Posterior vena cava (tissue), 2 donors: ENCODE data around the gene CCDC78. TPM values are rescaled to one million over a fixed set of nuclear protein-coding genes. Genes with fewer than 3 reads are reported as not detected.
A peak's percentile ranks its signal among the peaks of the same experiment; 100 is the strongest.
"Not testable (repeated sequence)": the region's sequence is repeated elsewhere in the genome, so short reads cannot be mapped to it uniquely, and the experiment has no call there.

Experiments used
- DNase-seq: peaks from one replicate; pipeline ENCODE4 v3.0.0-alpha.2; 2020; ENCODE audit warnings: low spot score
- intact Hi-C, 2 donors: fragments of 100-400 bp; cut with DNase I; formaldehyde crosslinking; loops; one replicate each; pipeline versions ENCODE4 v1.14.1 to v1.14.2; 2022 to 2023
- total RNA-seq, 2 donors: library from RNA; stranded (reverse); fragmentation: NEBNext Ultra II Directional; extraction: Animal tissue kit (Norgen Biotek cat#: 25700); gene quantifications; one replicate each; pipeline ENCODE4 v1.2.1, GENCODE V29; 2021
- donor health status: DM: yes; HTN: yes; CAD: no.
- donor health status: DM: yes; HTN: yes; CAD: no.

Gene CCDC78
- total RNA-seq, 2 donors from 2014 or later: 0.52 to 1.0 TPM

DNA sequence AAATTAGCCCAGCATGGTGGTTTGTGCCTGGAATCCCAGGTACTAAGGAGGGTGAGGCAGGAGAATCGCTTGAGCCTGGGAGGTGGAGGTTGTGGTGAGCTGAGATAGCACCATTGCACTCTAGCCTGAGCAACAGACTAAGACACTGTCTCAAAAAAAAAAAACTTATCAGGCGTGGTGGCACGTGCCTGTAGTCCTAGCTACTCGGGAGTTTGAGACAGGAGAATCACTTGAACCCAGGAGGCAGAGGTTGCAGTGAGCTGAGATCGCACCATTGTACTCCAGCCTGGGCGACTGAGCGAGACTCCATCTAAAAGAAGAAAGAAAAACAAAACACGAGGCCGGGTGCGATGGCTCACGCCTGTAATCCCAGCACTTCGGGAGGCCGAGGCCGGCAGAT, 16.7 kb upstream of the CCDC78 start:
- intact Hi-C loops, DNase-seq: not testable (repeated sequence)

- intact Hi-C loops: no loop called here
These were observed 15.9 kb upstream of the CCDC78 start for GRCh38 chr16:741986-742629.

DNA sequence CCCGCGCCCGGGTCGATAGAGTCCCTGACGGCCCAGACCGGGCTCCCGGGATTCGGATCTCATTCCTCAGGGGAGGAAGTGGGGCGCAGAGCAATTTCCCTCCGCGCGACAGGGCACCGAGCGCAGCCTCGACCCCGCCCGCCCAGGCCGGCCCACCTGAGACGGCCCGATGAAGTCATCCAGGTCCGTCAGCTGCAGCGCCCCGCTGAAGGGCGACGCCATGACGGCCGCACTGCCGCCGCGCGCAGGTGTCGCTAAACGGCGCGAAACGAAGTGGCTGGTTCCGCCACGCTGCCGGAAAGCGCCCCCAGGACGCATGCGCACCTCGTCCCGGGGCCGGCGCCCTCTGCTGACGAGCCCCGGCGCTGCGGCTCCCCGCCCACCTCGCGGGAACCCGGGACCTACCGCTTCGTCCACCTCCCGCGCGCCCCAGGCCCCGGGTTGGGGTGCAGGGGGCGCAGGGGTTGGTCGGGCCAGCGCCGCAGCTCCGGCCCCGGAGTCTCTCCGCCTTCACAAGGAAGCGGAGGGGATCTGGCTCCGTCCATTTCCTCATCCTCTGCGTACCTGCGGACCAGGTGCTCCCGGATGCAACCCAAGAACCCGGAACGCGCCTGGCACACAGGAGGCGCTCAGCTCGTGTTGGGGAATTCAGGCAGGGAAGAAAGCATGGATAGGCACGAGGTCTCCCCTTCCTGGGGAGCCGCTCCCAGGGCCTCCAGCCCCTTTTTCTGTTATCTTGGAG, 14.7 kb upstream of the CCDC78 start, which contains the start of gene CIAO3:
Gene CIAO3, minus strand, starts transcription at position 234 of the 742 bp plus-strand sequence. Its CDS starts 12 bp downstream, at position 222.
- intact Hi-C loops: no loop called here
- peak; percentile 97 for DNase-seq

More at GRCh38 chr16:741986-742629, 15.9 kb upstream of the CCDC78 start:
- no peak for DNase-seq

- intact Hi-C loops: no loop called here
These were observed 14.2 kb upstream of the CCDC78 start for GRCh38 chr16:740459-740763.

GRCh38 chr16:739560-740458, 13.6 kb upstream of the CCDC78 start:
- intact Hi-C loops: no loop called here
- DNase-seq: no peak

More at GRCh38 chr16:740459-740763, 14.2 kb upstream of the CCDC78 start:
- no peak for DNase-seq

GRCh38 chr16:736936-737481, 10.8 kb upstream of the CCDC78 start:
- intact Hi-C loops: no loop called here
- DNase-seq: no peak

DNA sequence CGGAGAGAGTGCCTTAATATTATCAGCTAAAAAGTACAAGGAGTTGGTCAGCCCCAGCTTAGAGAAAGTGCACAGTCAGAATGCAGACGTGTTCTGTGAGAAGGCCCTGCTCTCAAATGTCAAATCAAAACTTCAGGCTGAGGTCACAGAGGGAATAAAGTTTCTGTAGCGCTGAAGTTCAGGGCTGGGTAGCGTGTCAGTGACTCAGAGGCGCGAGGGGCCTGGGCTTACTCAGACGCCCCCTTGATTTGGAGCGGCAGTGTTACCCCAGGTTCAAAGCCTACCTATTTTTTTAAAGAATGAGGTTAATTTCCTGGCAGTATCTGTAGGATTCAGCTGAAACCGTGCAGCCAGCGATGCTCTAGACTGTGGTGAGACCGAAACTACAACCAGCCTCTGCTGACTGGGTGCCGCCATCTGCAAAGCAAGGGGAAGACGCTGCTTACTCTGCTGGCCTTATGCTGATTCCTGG, 9.8 kb upstream of the CCDC78 start:
- no peak for DNase-seq
- intact Hi-C loops: no loop called here

DNA sequence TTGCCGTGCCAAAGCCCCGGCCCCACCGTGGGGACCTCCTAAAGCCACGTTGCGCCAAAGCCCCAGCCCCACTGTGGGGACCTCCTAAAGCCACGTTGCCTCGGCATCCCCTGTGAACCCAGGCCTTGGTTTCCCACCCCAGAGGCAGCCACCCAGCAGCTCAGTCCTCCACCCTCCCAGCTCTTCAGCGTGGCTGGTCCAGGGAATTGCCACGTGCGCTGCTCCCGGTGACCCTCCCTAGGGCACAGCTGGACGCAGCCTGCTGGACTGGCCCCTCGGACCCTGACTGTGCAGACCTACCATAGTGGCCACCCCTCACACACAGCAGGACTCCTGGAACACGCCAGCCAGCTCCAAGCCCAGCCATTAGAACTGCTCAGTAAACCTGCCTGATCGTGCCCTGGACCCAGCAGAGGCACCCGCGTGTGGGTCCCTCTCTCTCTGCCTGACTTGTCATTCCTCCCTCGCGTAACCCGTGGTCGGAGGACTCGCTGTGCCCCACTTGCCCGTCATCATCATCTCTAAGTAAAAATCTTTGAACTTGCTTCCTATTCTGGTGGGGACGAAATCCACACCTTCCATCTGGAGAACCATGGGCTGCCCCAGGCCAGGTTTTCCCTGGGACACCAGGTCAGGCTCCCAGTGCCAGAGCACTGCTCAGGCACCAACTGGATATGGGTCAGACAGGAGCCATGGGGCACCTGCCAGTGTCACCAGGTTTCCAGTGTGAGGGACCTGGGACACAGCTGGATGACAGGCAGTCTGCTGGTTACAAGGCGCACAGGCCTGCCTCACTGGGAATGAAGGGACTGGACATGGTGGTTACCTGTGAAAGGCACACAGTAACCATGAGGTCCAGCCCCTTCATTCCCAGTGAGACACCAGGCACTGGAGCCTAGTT, 9.0 kb upstream of the CCDC78 start:
- DNase-seq: no peak
- intact Hi-C loops: no loop called here

DNA sequence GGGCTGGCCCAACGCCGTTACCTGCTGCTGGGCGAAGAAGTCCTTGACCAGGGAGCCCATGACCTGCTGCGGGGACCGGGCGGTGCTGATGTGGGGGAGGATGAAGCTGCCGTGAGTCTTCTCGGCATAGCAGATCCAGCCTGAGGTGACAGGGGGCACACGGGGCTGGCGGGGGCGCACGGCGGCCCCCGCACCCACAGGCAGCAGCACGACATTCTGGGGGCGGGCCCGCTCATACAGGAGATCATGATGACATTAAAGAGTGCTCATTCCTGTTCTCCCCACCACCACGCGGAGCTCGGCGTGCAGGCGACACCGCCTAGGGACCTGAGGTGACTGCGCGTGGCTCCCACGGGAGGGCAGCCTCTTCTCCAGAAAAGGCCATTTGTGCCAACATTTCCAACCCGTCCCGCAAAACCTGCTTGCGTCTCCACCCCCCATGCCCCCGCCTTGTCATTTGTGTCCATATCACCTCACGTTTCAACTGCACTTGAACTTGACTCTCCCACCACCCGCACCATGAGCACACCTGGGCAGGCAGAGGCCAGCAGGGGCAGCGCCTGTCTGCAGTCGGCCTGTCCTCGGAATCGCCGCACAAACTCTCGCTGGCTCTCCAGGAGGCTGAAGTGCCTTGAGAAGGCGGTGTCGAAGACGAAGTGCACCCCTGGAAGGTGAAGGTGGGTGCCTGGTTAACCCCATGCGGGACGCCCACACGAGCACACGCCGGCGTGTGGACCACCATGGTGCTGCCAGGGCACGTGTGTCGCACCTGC, 8.2 kb upstream of the CCDC78 start:
- DNase-seq: no peak

GRCh38 chr16:733382-734207, 7.4 kb upstream of the CCDC78 start:
- intact Hi-C loops: no loop called here
- DNase-seq: no peak

More for the DNA sequence above, 8.2 kb upstream of the CCDC78 start:
- intact Hi-C loops: no loop called here

GRCh38 chr16:732936-733335, 6.7 kb upstream of the CCDC78 start:
- DNase-seq: no peak
- intact Hi-C loops: no loop called here

GRCh38 chr16:732332-732731, 6.1 kb upstream of the CCDC78 start:
- intact Hi-C loops: no loop called here
- no peak for DNase-seq

- intact Hi-C loops: no loop called here
These were observed 4.6 kb upstream of the CCDC78 start for GRCh38 chr16:730666-731509.

GRCh38 chr16:729768-730665, 3.8 kb upstream of the CCDC78 start:
- DNase-seq: no peak
- intact Hi-C loops: no loop called here

More at GRCh38 chr16:730666-731509, 4.6 kb upstream of the CCDC78 start:
- DNase-seq: no peak
